ENCODE results near the gene NMUR1.

The NMUR1 gene

GRCh38 chr2:231525248-231526163 is 4.7 kb downstream of the NMUR1 start:
- Histone ChIP-seq H3K27me3 (ENCODE audit: insufficient read depth, low read length) (peaks cover 15% of the 10 kb centered on the region; the same call in 1 of the 2 replicates), H4K20me1 (ENCODE audit: insufficient read depth, low read length) (no peaks in the 10 kb centered on the region), H3K4me3 (ENCODE audit: low read depth, low read length, poor library complexity, severe bottlenecking) (no peak overlapping the region), H3K4me1 (ENCODE audit: insufficient read depth, low read length, severe bottlenecking) (no peaks in the 10 kb centered on the region), H3K9me3 (ENCODE audit: low read length) (no peaks in the 10 kb centered on the region), H3K36me3 (ENCODE audit: insufficient read depth, low read length) (no peaks in the 10 kb centered on the region), H3K9ac (ENCODE audit: low read length) (no peak overlapping the region), H2AFZ (ENCODE audit: low read length) (no peak overlapping the region), H3K4me2 (ENCODE audit: low read length) (no peak overlapping the region), H3K79me2 (ENCODE audit: insufficient read depth, low read length) (no peaks in the 10 kb centered on the region), H3K27ac (ENCODE audit: low read depth, low read length, poor library complexity, severe bottlenecking) (no peak overlapping the region), H3K9me2 (ENCODE audit: low read depth, low read length) (no peaks in the 10 kb centered on the region), H3F3A (ENCODE audit: insufficient read depth, low read length) (no peaks in the 10 kb centered on the region)
- TF ChIP-seq, protein P1, sequence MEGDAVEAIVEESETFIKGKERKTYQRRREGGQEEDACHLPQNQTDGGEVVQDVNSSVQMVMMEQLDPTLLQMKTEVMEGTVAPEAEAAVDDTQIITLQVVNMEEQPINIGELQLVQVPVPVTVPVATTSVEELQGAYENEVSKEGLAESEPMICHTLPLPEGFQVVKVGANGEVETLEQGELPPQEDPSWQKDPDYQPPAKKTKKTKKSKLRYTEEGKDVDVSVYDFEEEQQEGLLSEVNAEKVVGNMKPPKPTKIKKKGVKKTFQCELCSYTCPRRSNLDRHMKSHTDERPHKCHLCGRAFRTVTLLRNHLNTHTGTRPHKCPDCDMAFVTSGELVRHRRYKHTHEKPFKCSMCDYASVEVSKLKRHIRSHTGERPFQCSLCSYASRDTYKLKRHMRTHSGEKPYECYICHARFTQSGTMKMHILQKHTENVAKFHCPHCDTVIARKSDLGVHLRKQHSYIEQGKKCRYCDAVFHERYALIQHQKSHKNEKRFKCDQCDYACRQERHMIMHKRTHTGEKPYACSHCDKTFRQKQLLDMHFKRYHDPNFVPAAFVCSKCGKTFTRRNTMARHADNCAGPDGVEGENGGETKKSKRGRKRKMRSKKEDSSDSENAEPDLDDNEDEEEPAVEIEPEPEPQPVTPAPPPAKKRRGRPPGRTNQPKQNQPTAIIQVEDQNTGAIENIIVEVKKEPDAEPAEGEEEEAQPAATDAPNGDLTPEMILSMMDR (IDR thresholded peaks at IDR 0.05; ENCODE audit: low read length) = no peak

DNA sequence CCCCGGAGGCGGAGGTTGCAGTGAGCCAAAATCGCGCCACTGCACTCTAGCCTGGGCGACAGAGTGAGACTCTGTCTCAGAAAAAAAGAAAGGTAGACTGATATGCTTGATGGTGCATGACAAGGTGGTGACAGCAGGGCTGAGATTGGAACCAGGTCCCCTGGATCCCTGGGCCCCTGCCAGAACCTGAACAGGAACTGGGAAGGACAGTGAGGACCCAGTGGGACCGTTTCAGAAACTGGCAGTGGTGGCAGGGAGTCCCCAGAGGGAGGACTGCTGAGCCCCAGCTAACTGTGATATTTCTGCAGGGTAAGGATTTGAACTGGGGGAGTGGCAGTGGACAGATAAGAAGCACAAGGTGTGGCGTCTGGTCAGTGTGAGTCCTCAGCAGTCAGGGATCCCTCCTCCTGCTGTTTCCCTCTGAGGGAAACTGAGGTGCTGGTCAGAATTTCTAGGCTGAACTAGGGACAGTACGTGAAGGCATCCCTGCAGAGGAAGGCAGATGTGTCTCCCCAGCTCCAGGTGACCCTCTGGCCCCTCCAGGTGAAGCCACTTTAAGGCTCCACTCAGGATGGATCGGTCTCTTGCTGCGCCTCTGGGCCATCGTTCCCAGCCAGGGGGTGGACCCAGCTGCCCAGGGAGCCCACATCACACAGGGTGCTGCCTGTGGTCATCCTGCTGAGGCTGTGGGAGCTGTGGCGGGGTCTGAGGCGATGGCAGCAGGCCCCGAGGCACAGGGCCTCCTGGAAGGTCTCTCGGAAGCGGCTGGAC is 5.6 kb downstream of the NMUR1 start:
- H3K4me1 ChIP-seq (ENCODE audit: insufficient read depth, low read length, severe bottlenecking) = no peaks in the 10 kb centered on the region
- H4K20me1 ChIP-seq (ENCODE audit: insufficient read depth, low read length) = no peaks in the 10 kb centered on the region
- H3K9me2 ChIP-seq (ENCODE audit: low read depth, low read length) = no peaks in the 10 kb centered on the region
- H3K36me3 ChIP-seq (ENCODE audit: insufficient read depth, low read length) = no peaks in the 10 kb centered on the region
- H3K79me2 ChIP-seq (ENCODE audit: insufficient read depth, low read length) = no peaks in the 10 kb centered on the region
- TF ChIP-seq, protein P1 (IDR thresholded peaks at IDR 0.05; ENCODE audit: low read length) = no peak
- TF ChIP-seq EZH2 (IDR thresholded peaks at IDR 0.05; ENCODE audit: borderline replicate concordance, low read length) = no peak
- H2AFZ ChIP-seq (ENCODE audit: low read length) = no peak overlapping the region
- H3F3A ChIP-seq (ENCODE audit: insufficient read depth, low read length) = no peaks in the 10 kb centered on the region
- H3K27me3 ChIP-seq (ENCODE audit: insufficient read depth, low read length) = peaks cover 15% of the 10 kb centered on the region; the same call in 1 of the 2 replicates
- H3K4me3 ChIP-seq (ENCODE audit: low read depth, low read length, poor library complexity, severe bottlenecking) = no peak overlapping the region
- H3K27ac ChIP-seq (ENCODE audit: low read depth, low read length, poor library complexity, severe bottlenecking) = no peak overlapping the region
- H3K4me2 ChIP-seq (ENCODE audit: low read length) = no peak overlapping the region
- no peak overlapping the region for H3K9ac ChIP-seq (ENCODE audit: low read length)
- no peaks in the 10 kb centered on the region for H3K9me3 ChIP-seq (ENCODE audit: low read length)

DNA sequence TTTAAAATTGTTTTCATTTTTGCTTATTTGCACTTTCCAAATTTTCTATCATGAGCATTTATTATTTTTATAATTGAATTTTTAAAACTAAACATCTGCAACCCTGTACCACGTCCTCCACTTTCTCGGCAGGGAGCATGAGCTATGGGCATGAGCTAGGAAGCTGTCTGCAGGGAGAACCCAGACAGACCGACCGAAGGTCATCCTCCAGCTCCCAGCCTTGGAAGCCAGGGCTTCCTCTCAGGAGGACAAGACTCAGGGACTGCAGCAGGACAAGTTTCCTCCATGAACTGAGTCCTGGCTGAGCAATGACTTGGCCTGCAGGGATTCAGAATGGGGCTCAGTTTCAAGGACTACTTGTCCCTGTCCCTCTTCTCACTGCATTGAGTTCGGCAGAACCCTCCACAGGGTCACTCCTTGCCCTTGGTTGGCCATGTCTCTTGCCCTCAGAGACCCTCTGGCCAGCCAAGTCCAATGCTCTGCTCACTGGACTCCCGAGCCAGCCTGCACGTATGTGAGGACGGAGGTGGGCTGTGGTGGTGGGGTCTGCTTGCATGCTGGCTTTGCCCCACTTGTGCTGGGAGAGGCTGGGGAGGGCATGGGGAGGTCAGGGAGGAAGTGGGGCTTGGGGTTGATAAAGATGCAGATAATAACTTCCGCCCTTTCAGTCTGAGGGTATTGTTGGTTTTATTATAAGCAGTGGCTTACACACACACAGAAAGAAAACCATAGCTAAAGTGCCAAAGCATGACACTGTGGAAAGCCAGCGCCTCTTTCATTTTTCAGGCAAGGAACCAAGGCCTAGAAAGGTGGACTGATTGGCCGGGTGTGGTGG is 6.6 kb downstream of the NMUR1 start:
- Histone ChIP-seq H3K27me3 (ENCODE audit: insufficient read depth, low read length) (peaks cover 15% of the 10 kb centered on the region; the same call in 1 of the 2 replicates), H4K20me1 (ENCODE audit: insufficient read depth, low read length) (no peaks in the 10 kb centered on the region), H3K36me3 (ENCODE audit: insufficient read depth, low read length) (no peaks in the 10 kb centered on the region), H3K4me2 (ENCODE audit: low read length) (no peak overlapping the region), H2AFZ (ENCODE audit: low read length) (no peak overlapping the region), H3K9me3 (ENCODE audit: low read length) (no peaks in the 10 kb centered on the region), H3K27ac (ENCODE audit: low read depth, low read length, poor library complexity, severe bottlenecking) (no peak overlapping the region), H3K79me2 (ENCODE audit: insufficient read depth, low read length) (no peaks in the 10 kb centered on the region), H3K4me1 (ENCODE audit: insufficient read depth, low read length, severe bottlenecking) (no peaks in the 10 kb centered on the region), H3K4me3 (ENCODE audit: low read depth, low read length, poor library complexity, severe bottlenecking) (no peak overlapping the region), H3F3A (ENCODE audit: insufficient read depth, low read length) (no peaks in the 10 kb centered on the region), H3K9me2 (ENCODE audit: low read depth, low read length) (no peaks in the 10 kb centered on the region), H3K9ac (ENCODE audit: low read length) (no peak overlapping the region)
- TF ChIP-seq, protein P1 (IDR thresholded peaks at IDR 0.05; ENCODE audit: low read length) = no peak
- no peak for TF ChIP-seq EZH2 (IDR thresholded peaks at IDR 0.05; ENCODE audit: borderline replicate concordance, low read length)

Measured in OCI-LY1 (cell line).